Type B pancreatic cell (in vitro differentiated cells): ENCODE measurements around the gene TRAF7. TPM values are rescaled to one million over a fixed set of nuclear protein-coding genes. Genes with fewer than 3 reads are reported as not detected.
"Not testable (repeated sequence)": the region's sequence is repeated elsewhere in the genome, so short reads cannot be mapped to it uniquely, and the experiment has no call there.

ENCODE experiments used
- DNase-seq: peaks from one replicate; pipeline ENCODE4 v3.0.0; 2021; ENCODE audit warnings: mixed read lengths; ENCODE audit not compliant: unreplicated experiment; ENCODE audit errors: extremely low spot score
- H3K27ac Mint-ChIP-seq: 2 replicates; pipeline ENCODE4 v1.8.0; 2021; ENCODE audit warnings: mild to moderate bottlenecking, mixed read lengths
- H3K27me3 Mint-ChIP-seq: 2 replicates; pipeline ENCODE4 v1.8.0; 2021; ENCODE audit warnings: mixed read lengths
- H3K36me3 Mint-ChIP-seq: 2 replicates; pipeline ENCODE4 v1.8.0; 2021; ENCODE audit warnings: mixed read lengths
- H3K4me1 Mint-ChIP-seq: one replicate; pipeline ENCODE4 v1.8.0; 2021; ENCODE audit warnings: mixed read lengths; ENCODE audit not compliant: unreplicated experiment
- H3K4me3 Mint-ChIP-seq: 2 replicates; pipeline ENCODE4 v1.8.0; 2021; ENCODE audit warnings: mild to moderate bottlenecking, mixed read lengths
- H3K9me3 Mint-ChIP-seq: 2 replicates; pipeline ENCODE4 v1.8.0; 2021; ENCODE audit warnings: mixed read lengths
- CTCF ChIP-seq: fragments of 200-600 bp; sonication (generic); conservative IDR thresholded peaks from 2 replicates; pipeline ENCODE4 v1.5.0; 2021; ENCODE audit warnings: antibody characterized with exemption, mild to moderate bottlenecking
- total RNA-seq: library from RNA; stranded (reverse); gene quantifications from 2 replicates; pipeline ENCODE4 v1.2.1, GENCODE V29; 2021; ENCODE audit warnings: low replicate concordance

TRAF7 gene
- total RNA-seq, 1 donor from 2014 or later, result 71.0 TPM

GRCh38 chr16:2135071-2135470, 20.5 kb upstream of the TRAF7 start:
- H3K27ac Mint-ChIP-seq, H3K9me3 Mint-ChIP-seq, H3K4me1 Mint-ChIP-seq, H3K36me3 Mint-ChIP-seq, DNase-seq, H3K27me3 Mint-ChIP-seq: not testable (repeated sequence)
- peak overlapping the region; percentile 85 for H3K4me3 Mint-ChIP-seq

- H3K4me1 Mint-ChIP-seq, result peaks cover 11% of the 10 kb centered on the region
- H3K9me3 Mint-ChIP-seq, H3K27me3 Mint-ChIP-seq, H3K36me3 Mint-ChIP-seq: not testable (repeated sequence)
- H3K4me3 Mint-ChIP-seq, result peak within 1 kb of the TSS; percentile 98
- peak within 1 kb of the TSS; percentile 91 for H3K27ac Mint-ChIP-seq
- peak; percentile 100 for DNase-seq
These were observed 19.7 kb upstream of the TRAF7 start, which contains the start of gene PKD1 for GRCh38 chr16:2135770-2136490. TSS of gene PKD1 (minus strand) at chr16:2135898. CDS start at chr16:2135689, 209 bp downstream.

- no peak for DNase-seq
- H3K27me3 Mint-ChIP-seq, result no peaks in the 10 kb centered on the region
- no peak overlapping the region for H3K4me3 Mint-ChIP-seq
- peaks cover 10% of the 10 kb centered on the region for H3K4me1 Mint-ChIP-seq
- no peak for TF ChIP-seq CTCF
- no peaks in the 10 kb centered on the region for H3K36me3 Mint-ChIP-seq
- H3K9me3 Mint-ChIP-seq, result no peaks in the 10 kb centered on the region
- no peak overlapping the region for H3K27ac Mint-ChIP-seq
These were observed 12.4 kb upstream of the TRAF7 start for GRCh38 chr16:2142942-2143877.

- no peak for TF ChIP-seq CTCF
- DNase-seq, result no peak
- Mint-ChIP-seq H3K36me3 (no peaks in the 10 kb centered on the region), H3K9me3 (no peaks in the 10 kb centered on the region), H3K27ac (no peak overlapping the region), H3K27me3 (no peaks in the 10 kb centered on the region), H3K4me1 (peaks cover 10% of the 10 kb centered on the region), H3K4me3 (no peak overlapping the region)
These were observed 11.6 kb upstream of the TRAF7 start for GRCh38 chr16:2143878-2144485.

GRCh38 chr16:2145843-2146242, 9.7 kb upstream of the TRAF7 start:
- H3K27ac Mint-ChIP-seq, result peak overlapping the region; percentile 13
- no peaks in the 10 kb centered on the region for H3K9me3 Mint-ChIP-seq
- H3K27me3 Mint-ChIP-seq, result no peaks in the 10 kb centered on the region
- peaks cover 5% of the 10 kb centered on the region for H3K4me1 Mint-ChIP-seq
- DNase-seq, result no peak
- H3K4me3 Mint-ChIP-seq, result no peak overlapping the region
- H3K36me3 Mint-ChIP-seq, result no peaks in the 10 kb centered on the region
- TF ChIP-seq CTCF, result no peak

GRCh38 chr16:2147378-2147777, 8.2 kb upstream of the TRAF7 start:
- peaks cover 11% of the 10 kb centered on the region for H3K4me1 Mint-ChIP-seq
- H3K27me3 Mint-ChIP-seq, result no peaks in the 10 kb centered on the region
- H3K27ac Mint-ChIP-seq, result no peak overlapping the region
- no peak for TF ChIP-seq CTCF
- H3K36me3 Mint-ChIP-seq, result no peaks in the 10 kb centered on the region
- H3K4me3 Mint-ChIP-seq, result peak overlapping the region; percentile 55
- no peaks in the 10 kb centered on the region for H3K9me3 Mint-ChIP-seq
- no peak for DNase-seq
